Fibroblast of upper back skin (primary cell): ENCODE results near the gene DAPK3.
A peak's percentile ranks its signal among the peaks of the same experiment; 100 is the strongest.
"Not testable (repeated sequence)": the region's sequence is repeated elsewhere in the genome, so short reads cannot be mapped to it uniquely, and the experiment has no call there.

Experiments
- DNase-seq: peaks from one replicate; pipeline ENCODE4 v3.0.0-alpha.2; 2013

Gene DAPK3

GRCh38 chr19:3977242-3978143 is 6.6 kb upstream of the DAPK3 start:
- no peak for DNase-seq

- DNase-seq = no peak
Observed at GRCh38 chr19:3976495-3977241, 5.8 kb upstream of the DAPK3 start.

GRCh38 chr19:3975637-3976087 is 4.8 kb upstream of the DAPK3 start:
- no peak for DNase-seq

- DNase-seq = no peak
Observed at GRCh38 chr19:3975144-3975543, 4.2 kb upstream of the DAPK3 start.

GRCh38 chr19:3970313-3970807 is 539 bp downstream of the DAPK3 start:
- no peak for DNase-seq

DNA sequence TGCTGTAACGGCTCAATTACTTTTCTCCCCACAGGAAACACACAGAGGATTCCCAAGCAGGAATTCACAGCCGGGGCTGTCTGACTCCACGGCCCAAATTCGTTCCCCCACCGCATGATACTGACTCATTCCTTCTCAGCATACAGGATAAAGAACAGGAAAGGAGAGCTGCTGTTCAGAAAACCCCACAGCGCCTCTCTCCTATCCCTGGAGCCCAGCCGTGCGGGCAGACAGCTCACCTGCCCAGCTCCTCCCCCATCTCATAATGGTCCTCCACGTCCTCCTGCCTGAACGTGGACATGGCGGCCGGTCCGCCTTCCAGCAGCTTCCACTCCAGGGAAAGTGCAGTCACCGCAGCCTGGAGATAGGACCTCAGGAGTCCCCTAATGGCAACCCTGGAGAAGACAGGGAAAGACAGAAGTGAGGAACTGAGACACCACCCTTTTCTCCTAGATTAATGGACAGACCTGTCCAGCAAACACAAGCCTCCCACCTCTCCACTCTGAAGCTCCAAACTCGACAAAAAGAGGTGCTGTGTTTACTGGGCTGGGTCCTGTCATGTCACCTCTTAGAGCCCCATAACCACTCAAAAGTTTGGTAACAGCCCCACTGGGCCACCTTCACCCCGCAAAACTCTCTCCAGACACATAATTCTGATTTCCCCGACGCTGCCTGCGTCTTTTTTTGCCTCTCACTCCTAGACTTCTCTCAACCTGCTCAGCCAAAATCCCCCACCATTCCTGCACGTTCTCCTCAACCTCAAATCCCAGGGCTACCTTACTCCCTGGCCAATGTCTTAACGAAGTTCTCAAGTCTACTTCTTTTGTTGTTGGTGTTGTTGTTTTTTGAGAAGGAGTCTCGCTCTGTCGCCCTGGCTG is 1.2 kb downstream of the DAPK3 start:
- DNase-seq = peak; percentile 91

DNA sequence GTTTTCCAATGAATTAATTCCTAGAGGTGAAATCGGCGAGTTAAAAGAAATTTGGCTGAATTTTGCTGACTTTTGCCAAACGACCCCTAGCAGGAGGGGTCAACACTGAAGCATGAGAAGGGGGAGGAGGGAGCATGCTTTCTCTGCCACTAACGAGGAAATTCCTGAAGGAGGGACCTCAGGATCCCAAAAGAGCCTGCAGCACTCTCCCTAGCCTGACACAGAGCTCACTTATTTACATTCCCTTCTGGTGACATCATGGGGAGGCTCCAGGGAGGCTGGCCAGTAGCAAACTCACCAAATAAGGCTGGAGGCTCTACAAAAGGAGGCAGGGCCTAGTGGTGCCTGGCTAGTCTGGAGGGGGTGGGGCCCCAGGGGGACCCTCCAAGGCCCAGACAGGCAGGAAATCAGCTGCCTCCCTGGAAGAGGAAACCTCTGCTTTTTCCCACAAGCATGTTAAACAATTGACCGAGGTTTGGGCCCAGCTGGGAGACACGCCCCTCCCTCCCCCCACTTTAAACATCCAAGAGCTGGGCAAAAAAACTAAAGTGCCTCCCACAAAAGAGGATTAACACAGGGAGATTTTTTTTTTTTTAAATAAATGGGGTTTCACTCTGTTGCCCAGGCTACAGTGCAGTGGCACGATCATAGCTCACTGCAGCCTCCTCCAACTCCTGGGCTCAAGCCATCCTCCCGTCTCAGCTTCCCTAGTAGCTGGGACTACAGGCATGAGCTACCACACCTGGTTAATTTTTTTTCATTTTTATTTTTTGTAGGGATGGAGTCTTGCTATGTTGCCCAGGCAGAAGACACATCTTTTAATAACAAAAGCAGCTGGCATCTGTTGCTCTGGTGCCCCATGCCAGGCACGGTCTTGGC is 2.1 kb downstream of the DAPK3 start:
- peak; percentile 100 for DNase-seq

DNA sequence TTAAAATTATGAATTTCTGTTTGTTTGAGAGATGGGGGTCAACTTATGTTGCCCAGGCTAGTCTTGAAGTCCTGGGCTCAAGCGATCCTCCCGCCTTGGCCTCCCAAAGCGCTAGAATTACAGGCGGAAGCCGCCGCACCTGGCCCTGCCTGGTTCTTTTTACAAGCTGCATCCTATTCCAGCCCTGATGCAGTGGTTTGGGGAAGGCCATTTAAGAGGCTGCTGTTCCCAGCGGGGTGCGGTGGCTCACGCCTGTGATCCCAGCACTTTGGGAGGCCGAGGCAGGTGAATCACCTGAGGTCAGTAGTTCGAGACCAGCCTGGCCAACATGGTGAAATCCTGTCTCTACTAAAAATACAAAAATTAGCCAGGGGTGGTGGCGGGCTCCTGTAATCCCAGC is 2.9 kb downstream of the DAPK3 start:
- DNase-seq = not testable (repeated sequence)

- DNase-seq = no peak
Observed at GRCh38 chr19:3966051-3967017, 4.6 kb downstream of the DAPK3 start.

- no peak for DNase-seq
Observed at GRCh38 chr19:3964256-3965194, 6.4 kb downstream of the DAPK3 start.

DNA sequence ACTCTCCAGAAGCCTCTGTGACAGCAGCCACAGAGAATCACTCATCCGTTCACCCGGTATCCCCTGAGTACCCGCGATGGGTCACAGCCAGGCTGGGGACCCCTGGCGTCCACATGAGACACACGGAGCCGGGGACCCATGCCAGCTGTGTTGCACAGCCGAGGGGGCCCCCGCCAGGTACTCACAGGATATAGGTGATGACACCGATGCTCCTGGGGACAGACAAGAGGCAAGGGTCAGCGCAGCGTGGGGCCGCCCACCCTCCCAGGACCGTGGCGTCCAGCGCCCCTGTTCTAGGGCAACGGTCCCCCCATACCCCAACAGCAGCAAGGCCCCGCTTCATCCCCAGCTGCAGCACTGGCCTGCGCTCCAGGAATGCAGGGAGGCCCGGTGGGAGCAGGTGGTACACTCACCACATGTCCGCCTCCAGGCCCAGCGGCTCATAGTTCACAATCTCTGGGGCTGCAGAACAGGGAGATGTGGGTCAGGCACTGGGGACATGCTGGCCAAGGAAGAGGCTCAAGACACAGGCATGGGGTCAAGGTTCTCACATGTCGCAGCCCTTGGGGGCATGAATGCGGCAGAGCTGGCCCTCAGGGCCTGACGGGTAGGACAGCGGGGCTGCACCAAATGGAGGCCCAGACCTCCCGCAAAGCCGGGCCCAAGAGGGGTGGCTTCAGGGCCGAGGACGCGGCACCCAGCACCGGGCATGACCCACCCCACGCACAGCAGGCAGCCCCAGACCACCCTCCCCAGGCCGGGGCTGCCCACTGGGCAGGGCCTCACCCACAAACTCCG is 7.2 kb downstream of the DAPK3 start:
- DNase-seq = no peak

DNA sequence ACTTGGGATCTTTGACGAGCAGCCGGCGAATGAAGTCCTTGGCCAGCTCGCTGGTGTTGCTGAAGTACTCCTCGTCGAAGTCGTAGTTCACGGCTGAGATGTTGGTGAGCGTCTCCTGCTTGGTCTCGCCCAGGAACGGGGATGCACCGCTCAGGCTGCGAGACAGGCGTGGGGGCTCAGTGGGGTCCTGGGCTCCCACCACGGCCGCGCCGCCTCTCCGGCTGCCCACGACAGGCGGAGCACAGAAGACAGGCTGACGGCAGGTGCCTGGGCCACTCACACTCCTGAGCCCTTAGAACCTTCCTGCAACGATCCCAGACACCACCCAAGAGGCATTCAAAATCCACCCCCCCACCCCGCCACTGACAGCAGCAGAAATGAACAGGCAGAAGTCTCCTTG is 9.9 kb downstream of the DAPK3 start:
- no peak for DNase-seq

GRCh38 chr19:3959766-3960131 is 11.2 kb downstream of the DAPK3 start:
- no peak for DNase-seq

GRCh38 chr19:3958836-3959765 is 11.8 kb downstream of the DAPK3 start:
- no peak for DNase-seq

GRCh38 chr19:3955688-3956087 is 15.2 kb downstream of the DAPK3 start:
- DNase-seq = no peak

DNA sequence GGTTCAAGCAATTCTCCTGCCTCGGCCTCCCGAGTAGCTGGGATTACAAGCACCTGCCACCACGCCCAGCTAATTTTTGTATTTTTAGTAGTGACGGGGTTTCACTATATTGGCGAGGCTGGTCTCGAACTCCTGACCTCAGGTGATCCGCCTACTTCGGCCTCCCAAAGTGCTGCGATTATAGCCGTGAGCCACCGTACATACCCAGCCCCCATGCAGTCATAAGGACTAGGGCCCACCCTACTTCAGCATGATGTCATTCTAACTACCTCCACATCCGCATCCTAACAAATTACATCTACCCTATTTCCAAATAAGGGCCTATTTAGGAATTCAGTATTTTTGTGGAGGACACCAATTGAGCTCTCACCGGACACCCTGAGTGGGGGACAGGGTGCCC is 15.6 kb downstream of the DAPK3 start:
- DNase-seq = not testable (repeated sequence)

GRCh38 chr19:3954107-3954506 is 16.8 kb downstream of the DAPK3 start:
- DNase-seq = no peak
